Peyer's patch (tissue), 4 donors: ENCODE measurements around the gene CCDC196.

Experiments used
- POLR2A ChIP-seq, 2 donors: fragments of 450-650 bp; IDR thresholded peaks; one replicate each; pipeline ENCODE4 v1.5.1; 2017; ENCODE audit warnings: antibody characterized with exemption in 2 of 2, mild to moderate bottlenecking in 2 of 2, moderate library complexity in 2 of 2
- TF ChIP-seq, protein P1 (sequence below), 6 experiments: fragments of 450-650 bp in 4 of 6; fragments of 200-600 bp in 2 of 6; sonication (generic) in 1 of 6; IDR thresholded peaks; one replicate each; pipeline ENCODE4 v1.5.1; 2017 to 2019; ENCODE audit warnings: antibody characterized with exemption in 6 of 6, mild to moderate bottlenecking in 3 of 6, moderate library complexity in 1 of 6

DNA sequence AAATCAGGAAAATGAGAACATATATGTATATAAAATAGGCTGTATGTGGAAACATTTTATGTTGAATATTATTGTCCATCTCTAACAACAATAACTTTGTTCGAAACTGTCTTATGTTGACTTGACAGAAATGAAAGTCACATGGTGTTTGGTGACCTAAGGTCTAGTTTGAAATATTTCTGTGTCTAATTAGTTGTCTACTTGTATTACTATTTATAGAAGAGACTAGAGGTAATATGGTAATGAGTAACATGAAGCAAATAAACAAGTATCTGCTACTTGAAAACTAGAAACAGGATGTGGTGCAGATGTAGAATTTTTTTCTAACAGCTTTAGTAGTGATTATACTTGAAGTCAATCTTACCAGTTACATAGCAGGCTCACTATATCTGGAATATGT, 25.7 kb downstream of the CCDC196 start:
- TF ChIP-seq POLR2A (IDR thresholded peaks at IDR 0.05): no peak
- TF ChIP-seq, protein P1, sequence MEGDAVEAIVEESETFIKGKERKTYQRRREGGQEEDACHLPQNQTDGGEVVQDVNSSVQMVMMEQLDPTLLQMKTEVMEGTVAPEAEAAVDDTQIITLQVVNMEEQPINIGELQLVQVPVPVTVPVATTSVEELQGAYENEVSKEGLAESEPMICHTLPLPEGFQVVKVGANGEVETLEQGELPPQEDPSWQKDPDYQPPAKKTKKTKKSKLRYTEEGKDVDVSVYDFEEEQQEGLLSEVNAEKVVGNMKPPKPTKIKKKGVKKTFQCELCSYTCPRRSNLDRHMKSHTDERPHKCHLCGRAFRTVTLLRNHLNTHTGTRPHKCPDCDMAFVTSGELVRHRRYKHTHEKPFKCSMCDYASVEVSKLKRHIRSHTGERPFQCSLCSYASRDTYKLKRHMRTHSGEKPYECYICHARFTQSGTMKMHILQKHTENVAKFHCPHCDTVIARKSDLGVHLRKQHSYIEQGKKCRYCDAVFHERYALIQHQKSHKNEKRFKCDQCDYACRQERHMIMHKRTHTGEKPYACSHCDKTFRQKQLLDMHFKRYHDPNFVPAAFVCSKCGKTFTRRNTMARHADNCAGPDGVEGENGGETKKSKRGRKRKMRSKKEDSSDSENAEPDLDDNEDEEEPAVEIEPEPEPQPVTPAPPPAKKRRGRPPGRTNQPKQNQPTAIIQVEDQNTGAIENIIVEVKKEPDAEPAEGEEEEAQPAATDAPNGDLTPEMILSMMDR (IDR thresholded peaks at IDR 0.05): no peak
